ENCODE results near the gene ATP8A2.

The ATP8A2 gene

DNA sequence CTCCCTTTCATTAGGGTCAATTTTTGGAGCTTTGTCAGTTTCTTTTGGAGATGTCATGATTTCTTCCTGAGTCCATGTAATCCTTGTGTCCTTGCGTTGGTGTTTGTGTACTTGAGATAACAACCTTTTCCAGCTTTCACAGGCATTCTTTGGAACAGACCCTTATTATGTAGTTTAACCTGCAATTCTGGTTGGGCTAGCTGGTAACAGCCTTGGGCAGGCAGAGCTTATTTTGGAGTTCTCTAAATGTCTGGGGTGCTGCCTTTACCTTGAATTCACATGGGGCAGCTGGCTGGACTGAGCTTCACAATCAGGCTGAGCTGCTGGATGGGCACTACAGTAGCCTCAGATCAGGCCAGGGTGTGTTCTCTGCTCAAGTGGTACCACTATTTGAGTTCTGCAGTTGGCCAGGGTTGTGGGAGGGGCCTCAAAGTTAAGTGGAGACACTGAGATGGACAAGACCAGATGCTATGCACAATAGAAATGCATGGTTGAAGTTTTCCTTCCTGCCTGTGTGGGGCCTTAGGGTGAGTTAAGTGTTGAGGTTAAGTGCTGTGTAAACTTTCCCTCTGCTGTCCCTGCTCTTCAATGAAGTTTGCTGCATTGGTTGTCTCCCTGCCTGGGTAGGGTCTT, 277.3 kb downstream of the ATP8A2 start:
- Histone ChIP-seq H3K36me3 (ENCODE audit: control insufficient read depth, insufficient read depth, low read length) (no peaks in the 10 kb centered on the region), H3K4me2 (ENCODE audit: low read length) (no peak overlapping the region), H3K9ac (no peak overlapping the region), H3K4me1 (no peaks in the 10 kb centered on the region), H3K27me3 (ENCODE audit: control insufficient read depth, insufficient read depth, low read length) (no peaks in the 10 kb centered on the region), H3K9me3 (ENCODE audit: control insufficient read depth, low read length) (no peaks in the 10 kb centered on the region), H3K4me3 (ENCODE audit: low read depth, low read length) (no peak overlapping the region), H3K79me2 (no peaks in the 10 kb centered on the region), H3K27ac (no peak overlapping the region), H2AFZ (no peak overlapping the region)
- TF ChIP-seq, protein P1, sequence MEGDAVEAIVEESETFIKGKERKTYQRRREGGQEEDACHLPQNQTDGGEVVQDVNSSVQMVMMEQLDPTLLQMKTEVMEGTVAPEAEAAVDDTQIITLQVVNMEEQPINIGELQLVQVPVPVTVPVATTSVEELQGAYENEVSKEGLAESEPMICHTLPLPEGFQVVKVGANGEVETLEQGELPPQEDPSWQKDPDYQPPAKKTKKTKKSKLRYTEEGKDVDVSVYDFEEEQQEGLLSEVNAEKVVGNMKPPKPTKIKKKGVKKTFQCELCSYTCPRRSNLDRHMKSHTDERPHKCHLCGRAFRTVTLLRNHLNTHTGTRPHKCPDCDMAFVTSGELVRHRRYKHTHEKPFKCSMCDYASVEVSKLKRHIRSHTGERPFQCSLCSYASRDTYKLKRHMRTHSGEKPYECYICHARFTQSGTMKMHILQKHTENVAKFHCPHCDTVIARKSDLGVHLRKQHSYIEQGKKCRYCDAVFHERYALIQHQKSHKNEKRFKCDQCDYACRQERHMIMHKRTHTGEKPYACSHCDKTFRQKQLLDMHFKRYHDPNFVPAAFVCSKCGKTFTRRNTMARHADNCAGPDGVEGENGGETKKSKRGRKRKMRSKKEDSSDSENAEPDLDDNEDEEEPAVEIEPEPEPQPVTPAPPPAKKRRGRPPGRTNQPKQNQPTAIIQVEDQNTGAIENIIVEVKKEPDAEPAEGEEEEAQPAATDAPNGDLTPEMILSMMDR (IDR thresholded peaks at IDR 0.05), result no peak

DNA sequence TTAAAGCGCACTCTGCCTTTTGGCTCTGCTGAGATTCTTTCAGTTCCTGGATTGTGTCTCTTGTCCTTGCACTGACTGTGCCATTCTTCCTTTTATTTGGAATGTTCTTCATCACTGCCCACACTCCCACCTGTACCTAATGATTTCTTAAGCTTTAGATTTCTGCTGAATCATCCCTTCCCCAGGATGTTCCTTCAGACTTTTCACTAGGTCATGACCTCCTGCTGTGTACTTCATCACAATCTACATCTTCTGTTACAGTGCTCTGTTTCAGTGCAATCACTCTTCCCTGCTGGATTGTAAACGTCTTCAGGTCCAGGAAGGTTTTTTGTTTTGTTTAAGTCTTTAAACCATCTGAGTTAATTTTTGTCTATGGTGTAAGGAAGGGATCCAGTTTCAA, 281.0 kb downstream of the ATP8A2 start:
- no peaks in the 10 kb centered on the region for H3K4me1 ChIP-seq
- H2AFZ ChIP-seq, result no peak overlapping the region
- H3K9ac ChIP-seq, result no peak overlapping the region
- H3K4me2 ChIP-seq (ENCODE audit: low read length), result no peak overlapping the region
- H3K4me3 ChIP-seq (ENCODE audit: low read depth, low read length), result no peak overlapping the region
- H3K36me3 ChIP-seq (ENCODE audit: control insufficient read depth, insufficient read depth, low read length), result no peaks in the 10 kb centered on the region
- H3K9me3 ChIP-seq (ENCODE audit: control insufficient read depth, low read length), result no peaks in the 10 kb centered on the region
- H3K27ac ChIP-seq, result no peak overlapping the region
- H3K27me3 ChIP-seq (ENCODE audit: control insufficient read depth, insufficient read depth, low read length), result no peaks in the 10 kb centered on the region
- TF ChIP-seq, protein P1 (IDR thresholded peaks at IDR 0.05), result no peak
- no peaks in the 10 kb centered on the region for H3K79me2 ChIP-seq

DNA sequence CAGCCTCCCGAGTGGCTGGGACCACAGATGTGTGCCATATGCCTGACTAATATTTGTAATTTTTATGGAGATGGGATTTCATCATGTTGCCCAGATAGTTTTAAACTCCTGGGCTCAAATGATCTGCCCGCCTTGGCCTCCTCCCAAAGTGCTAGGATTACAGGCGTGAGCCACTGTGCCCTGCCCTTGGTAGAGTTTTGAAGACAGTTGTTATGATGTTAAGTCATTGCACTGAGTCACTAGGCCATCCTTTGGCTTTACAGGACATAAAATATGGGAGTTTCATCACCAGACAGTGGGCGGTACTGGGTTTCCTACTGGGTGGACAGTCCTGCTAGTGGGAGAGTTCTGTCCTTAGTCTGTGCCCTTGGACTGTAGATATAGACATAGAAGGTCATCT, 282.5 kb downstream of the ATP8A2 start:
- Histone ChIP-seq H3K4me1 (no peaks in the 10 kb centered on the region), H3K27ac (no peak overlapping the region), H2AFZ (no peak overlapping the region), H3K36me3 (ENCODE audit: control insufficient read depth, insufficient read depth, low read length) (no peaks in the 10 kb centered on the region), H3K9me3 (ENCODE audit: control insufficient read depth, low read length) (no peaks in the 10 kb centered on the region), H3K9ac (no peak overlapping the region), H3K79me2 (no peaks in the 10 kb centered on the region), H3K4me3 (ENCODE audit: low read depth, low read length) (no peak overlapping the region), H3K4me2 (ENCODE audit: low read length) (no peak overlapping the region), H3K27me3 (ENCODE audit: control insufficient read depth, insufficient read depth, low read length) (no peaks in the 10 kb centered on the region)
- TF ChIP-seq, protein P1 (IDR thresholded peaks at IDR 0.05), result no peak

DNA sequence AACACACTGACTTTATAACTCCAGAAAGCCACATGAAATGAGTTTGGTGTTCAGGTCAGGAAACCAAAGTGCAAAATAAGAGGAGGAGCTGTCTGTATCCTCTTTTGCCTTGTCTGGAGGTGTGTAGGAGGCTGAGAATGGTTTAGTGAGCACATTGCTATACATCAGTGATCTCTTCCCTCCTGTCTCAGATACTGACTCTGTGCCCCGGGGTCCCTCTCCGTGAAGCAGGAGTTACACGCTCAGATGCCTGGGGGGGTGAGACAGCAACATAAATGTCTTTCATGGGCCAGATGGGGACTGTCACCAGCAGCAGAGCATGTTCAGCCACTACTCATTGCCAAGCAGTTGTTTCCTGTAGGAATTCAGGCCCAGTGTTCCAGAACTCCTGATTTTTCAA, 285.4 kb downstream of the ATP8A2 start:
- Histone ChIP-seq H3K9ac (no peak overlapping the region), H3K27ac (no peak overlapping the region), H3K4me3 (ENCODE audit: low read depth, low read length) (no peak overlapping the region), H3K4me2 (ENCODE audit: low read length) (no peak overlapping the region), H2AFZ (no peak overlapping the region), H3K27me3 (ENCODE audit: control insufficient read depth, insufficient read depth, low read length) (no peaks in the 10 kb centered on the region), H3K9me3 (ENCODE audit: control insufficient read depth, low read length) (no peaks in the 10 kb centered on the region), H3K4me1 (no peaks in the 10 kb centered on the region), H3K36me3 (ENCODE audit: control insufficient read depth, insufficient read depth, low read length) (no peaks in the 10 kb centered on the region), H3K79me2 (no peaks in the 10 kb centered on the region)
- TF ChIP-seq, protein P1 (IDR thresholded peaks at IDR 0.05), result no peak

DNA sequence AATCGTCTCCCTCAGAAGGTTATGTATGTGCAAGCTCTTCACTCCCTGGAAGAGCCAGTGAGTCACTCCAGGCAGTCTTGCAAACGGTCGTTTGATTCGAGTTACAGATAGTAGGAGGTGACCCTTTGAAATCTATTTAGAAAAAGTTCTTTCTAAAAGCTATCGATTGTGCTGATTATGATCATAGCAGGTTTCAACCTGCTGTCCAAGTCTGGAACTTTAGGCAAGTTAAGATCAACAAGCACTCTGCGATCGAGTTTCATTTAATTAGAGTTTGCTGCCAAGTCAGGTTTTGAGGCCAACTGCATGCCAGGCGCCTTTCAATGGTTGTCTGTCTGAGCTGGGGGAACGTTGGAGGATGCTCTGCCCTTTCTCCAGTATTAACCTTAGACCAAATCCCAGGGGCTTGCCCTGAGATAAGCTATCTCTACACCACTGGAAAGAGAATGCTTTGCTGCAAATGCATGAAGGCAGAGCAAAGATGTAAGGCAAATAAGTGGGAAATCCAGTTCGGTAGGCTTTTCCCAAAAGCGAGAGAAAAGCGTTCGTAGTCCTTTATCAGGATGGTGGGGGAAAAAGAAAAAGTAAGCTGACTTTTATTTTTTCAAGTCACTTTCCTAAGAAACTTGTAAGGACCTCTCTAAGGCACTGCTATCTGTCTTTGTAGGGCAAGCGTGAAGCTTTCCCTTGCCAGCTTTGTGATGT, 287.5 kb downstream of the ATP8A2 start:
- Histone ChIP-seq H3K27ac (no peak overlapping the region), H3K9me3 (ENCODE audit: control insufficient read depth, low read length) (no peaks in the 10 kb centered on the region), H3K79me2 (no peaks in the 10 kb centered on the region), H2AFZ (no peak overlapping the region), H3K4me1 (no peaks in the 10 kb centered on the region), H3K9ac (no peak overlapping the region), H3K4me3 (ENCODE audit: low read depth, low read length) (no peak overlapping the region), H3K36me3 (ENCODE audit: control insufficient read depth, insufficient read depth, low read length) (no peaks in the 10 kb centered on the region), H3K27me3 (ENCODE audit: control insufficient read depth, insufficient read depth, low read length) (no peaks in the 10 kb centered on the region), H3K4me2 (ENCODE audit: low read length) (peak overlapping the region; percentile 43)
- TF ChIP-seq, protein P1 (IDR thresholded peaks at IDR 0.05), result no peak

Measured in parathyroid adenoma (tissue), 2 donors.